ENCODE data around the gene EPHB1. TPM values are rescaled to one million over a fixed set of nuclear protein-coding genes. Genes with fewer than 3 reads are reported as not detected.

EPHB1 gene
- total and polyA plus RNA-seq, 2 donors (not counting 3 experiments of a cell fraction or from before 2014, with no cell fraction given) = 1.3 to 5.2 TPM

GRCh38 chr3:135267487-135267886 is 472.4 kb downstream of the EPHB1 start:
- Histone ChIP-seq H3K79me2 (ENCODE audit: control insufficient read depth, insufficient read depth, low read length) (no peaks in the 10 kb centered on the region), H3K36me3 (ENCODE audit: control insufficient read depth in 2 of 2, extremely low read depth in 1 of 2, insufficient read depth in 2 of 2, low read length in 2 of 2) (no peaks in the 10 kb centered on the region), H3K4me1 (ENCODE audit: control insufficient read depth, extremely low read depth, insufficient read depth, low read length) (no peaks in the 10 kb centered on the region), H3K9me1 (replicated peaks; ENCODE audit: control insufficient read depth, extremely low read depth, insufficient read depth, low read length) (no peaks in the 10 kb centered on the region), H2AFZ (ENCODE audit: low read depth, low read length) (no peak overlapping the region), H3K4me3 (replicated peaks in 1 of 3; ENCODE audit: insufficient read depth in 1 of 3, low read depth in 1 of 3, low read length in 3 of 3) (no peak overlapping the region), H3K27me3 (ENCODE audit: control insufficient read depth in 2 of 2, insufficient read depth in 2 of 2, low read length in 2 of 2) (no peaks in the 10 kb centered on the region), H3K9me3 (replicated peaks; ENCODE audit: control insufficient read depth, insufficient read depth, low read length) (no peaks in the 10 kb centered on the region), H4K20me1 (replicated peaks; ENCODE audit: control insufficient read depth, extremely low read depth, insufficient read depth, low read length) (no peaks in the 10 kb centered on the region), H3K4me2 (ENCODE audit: insufficient read depth, low read length) (no peak overlapping the region), H3K27ac (ENCODE audit: insufficient read depth, low read depth, low read length) (no peak overlapping the region), H3K9ac (replicated peaks; ENCODE audit: extremely low read depth, insufficient read depth, low read length) (no peak overlapping the region)
- dilution Hi-C loops (cut with MboI; ENCODE audit: extremely low pct_ligation_motif_present, low sequenced_read_pairs) = no loop called here
- TF ChIP-seq JUN (IDR thresholded peaks at IDR 0.05; ENCODE audit: borderline replicate concordance, insufficient read depth, insufficient read length, low read depth) = no peak
- no peak for TF ChIP-seq POLR2A (IDR thresholded peaks at IDR 0.05; ENCODE audit: low read depth, low read length)
- no peak for TF ChIP-seq MAX (IDR thresholded peaks at IDR 0.05; ENCODE audit: insufficient read depth, insufficient read length)
- TF ChIP-seq MYC (IDR thresholded peaks at IDR 0.05; ENCODE audit: low read depth, low read length) = no peak
- TF ChIP-seq GATA2 (IDR thresholded peaks at IDR 0.05; ENCODE audit: insufficient read depth, insufficient read length, low read depth, low read length) = no peak
- TF ChIP-seq CTCF (IDR thresholded peaks at IDR 0.05; ENCODE audit: extremely low read depth in 1 of 2, insufficient read depth in 1 of 2, low read depth in 1 of 2, low read length in 2 of 2) = no peak
- no peak for TF ChIP-seq EZH2 (IDR thresholded peaks at IDR 0.05; ENCODE audit: borderline replicate concordance, low read depth, low read length, severe bottlenecking)
- TF ChIP-seq FOS (IDR thresholded peaks at IDR 0.05; ENCODE audit: borderline replicate concordance, insufficient read depth, low read length) = no peak
- TF ChIP-seq POLR2AphosphoS5 (IDR thresholded peaks at IDR 0.05; ENCODE audit: insufficient read depth, low read depth, low read length) = no peak
- ChIA-PET CTCF (no interaction called here), POLR2A (no interaction called here)
- no TSS peak for BruUV-seq (replicated peaks)
- no peak for FAIRE-seq
- intact Hi-C loops (cut with micrococcal nuclease) = no loop called here
- no peak for DNase-seq (ENCODE audit: low read depth, low spot score)
